ENCODE results near the gene GNL2. TPM values are rescaled to one million over a fixed set of nuclear protein-coding genes. Genes with fewer than 3 reads are reported as not detected.

GNL2 gene
- total and polyA plus RNA-seq, 10 of the 15 experiments (the other 5 are each of a cell fraction or from before 2014, with no cell fraction given) = 64.2 to 167 (median 88.2) TPM

DNA sequence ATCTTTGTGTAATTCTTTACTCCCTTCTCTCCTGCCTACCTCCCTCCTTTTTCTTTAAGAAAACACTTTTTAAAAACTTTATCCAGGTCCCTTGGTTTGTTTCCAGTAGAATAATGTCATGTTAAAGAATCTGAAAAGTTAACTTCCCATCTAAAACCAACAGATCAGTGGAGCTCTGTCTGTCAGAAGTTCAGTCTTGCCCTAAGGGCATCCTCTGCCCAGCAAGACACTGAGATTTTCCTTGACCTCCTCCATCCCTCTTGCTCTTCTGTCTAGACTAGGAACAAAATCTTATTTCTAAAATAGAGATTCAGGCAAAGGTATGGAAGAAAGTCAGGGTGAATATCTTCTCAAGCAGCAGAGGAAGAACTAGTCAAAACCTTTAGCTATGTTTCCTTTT is 5.7 kb upstream of the GNL2 start:
- H3K4me2 ChIP-seq (ENCODE audit: control insufficient read depth, insufficient read depth) = no peak overlapping the region
- in situ Hi-C loops (cut with MboI) (no loop called here), intact Hi-C loops (cut with micrococcal nuclease; ENCODE audit: unreplicated experiment) (no loop called here)
- ChIA-PET CTCF (interaction anchor here (0.6 to 17.5 kb wide), 6 partner anchors 10 to 147 kb away, joined by 3 to 521 read pairs (median 4); partner anchors contain the start of gene CDCA8), RAD21 (ENCODE audit: unreplicated experiment) (interaction anchor here (1.6 to 7.9 kb wide), 3 partner anchors 75 to 87 kb away, joined by 3 to 105 read pairs (median 31); no protein-coding TSS in a partner anchor), POLR2A (no interaction called here), SMC1A (ENCODE audit: uncharacterized antibody, unreplicated experiment) (interaction anchor here (1.2 to 14.3 kb wide), 2 partner anchors 78 to 89 kb away, joined by 3 to 245 read pairs; a partner anchor contains a TSS)
- no peaks in the 10 kb centered on the region for H4K20me1 ChIP-seq (ENCODE audit: control insufficient read depth, insufficient read depth)
- no peaks in the 10 kb centered on the region for H3K4me1 ChIP-seq (ENCODE audit: control insufficient read depth, insufficient read depth, low read length)
- H3K27ac ChIP-seq (ENCODE audit: control insufficient read depth, insufficient read depth) = no peak overlapping the region
- ATAC-seq = no peak
- TF ChIP-seq KAT2A (conservative IDR thresholded peaks at IDR 0.05; ENCODE audit: control insufficient read depth, low read depth, low read length) (no peak), NR2C1 (IDR thresholded peaks at IDR 0.05) (no peak), CEBPB (IDR thresholded peaks at IDR 0.05; ENCODE audit: borderline replicate concordance in 1 of 2, low read depth in 2 of 2, low read length in 2 of 2) (no peak), NFYA (IDR thresholded peaks at IDR 0.05; ENCODE audit: borderline replicate concordance, low read depth, low read length) (no peak), SMAD1 (IDR thresholded peaks at IDR 0.05; ENCODE audit: low read depth, partially characterized antibody) (no peak), HDAC2 (IDR thresholded peaks at IDR 0.05) (no peak), MTA2 (IDR thresholded peaks at IDR 0.05; ENCODE audit: low read depth) (no peak), CBX5 (IDR thresholded peaks at IDR 0.05; ENCODE audit: low read depth) (no peak), MYC (IDR thresholded peaks at IDR 0.05; ENCODE audit: insufficient read depth, insufficient read length, insufficient replicate concordance, low read length, severe bottlenecking) (no peak), GABPA (IDR thresholded peaks at IDR 0.05; ENCODE audit: low read depth) (no peak), ASH2L (IDR thresholded peaks at IDR 0.05; ENCODE audit: borderline replicate concordance, low read depth) (no peak), RAD51 (IDR thresholded peaks at IDR 0.05) (no peak), SIX5 (IDR thresholded peaks at IDR 0.05; ENCODE audit: low read depth, low read length, severe bottlenecking) (no peak), ATF7 (IDR thresholded peaks at IDR 0.05; ENCODE audit: low read depth) (no peak)
- TF ChIP-seq, protein P1, sequence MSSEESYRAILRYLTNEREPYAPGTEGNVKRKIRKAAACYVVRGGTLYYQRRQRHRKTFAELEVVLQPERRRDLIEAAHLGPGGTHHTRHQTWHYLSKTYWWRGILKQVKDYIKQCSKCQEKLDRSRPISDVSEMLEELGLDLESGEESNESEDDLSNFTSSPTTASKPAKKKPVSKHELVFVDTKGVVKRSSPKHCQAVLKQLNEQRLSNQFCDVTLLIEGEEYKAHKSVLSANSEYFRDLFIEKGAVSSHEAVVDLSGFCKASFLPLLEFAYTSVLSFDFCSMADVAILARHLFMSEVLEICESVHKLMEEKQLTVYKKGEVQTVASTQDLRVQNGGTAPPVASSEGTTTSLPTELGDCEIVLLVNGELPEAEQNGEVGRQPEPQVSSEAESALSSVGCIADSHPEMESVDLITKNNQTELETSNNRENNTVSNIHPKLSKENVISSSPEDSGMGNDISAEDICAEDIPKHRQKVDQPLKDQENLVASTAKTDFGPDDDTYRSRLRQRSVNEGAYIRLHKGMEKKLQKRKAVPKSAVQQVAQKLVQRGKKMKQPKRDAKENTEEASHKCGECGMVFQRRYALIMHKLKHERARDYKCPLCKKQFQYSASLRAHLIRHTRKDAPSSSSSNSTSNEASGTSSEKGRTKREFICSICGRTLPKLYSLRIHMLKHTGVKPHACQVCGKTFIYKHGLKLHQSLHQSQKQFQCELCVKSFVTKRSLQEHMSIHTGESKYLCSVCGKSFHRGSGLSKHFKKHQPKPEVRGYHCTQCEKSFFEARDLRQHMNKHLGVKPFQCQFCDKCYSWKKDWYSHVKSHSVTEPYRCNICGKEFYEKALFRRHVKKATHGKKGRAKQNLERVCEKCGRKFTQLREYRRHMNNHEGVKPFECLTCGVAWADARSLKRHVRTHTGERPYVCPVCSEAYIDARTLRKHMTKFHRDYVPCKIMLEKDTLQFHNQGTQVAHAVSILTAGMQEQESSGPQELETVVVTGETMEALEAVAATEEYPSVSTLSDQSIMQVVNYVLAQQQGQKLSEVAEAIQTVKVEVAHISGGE (CRISPR knock-in tag; IDR thresholded peaks at IDR 0.05) = no peak
- H3K27me3 ChIP-seq (replicated peaks in 1 of 2; ENCODE audit: control insufficient read depth in 2 of 2, insufficient read depth in 2 of 2, low read length in 1 of 2) = no peaks in the 10 kb centered on the region
- no peak for FAIRE-seq
- no peaks in the 10 kb centered on the region for H3K9me3 ChIP-seq (replicated peaks; ENCODE audit: control insufficient read depth, insufficient read depth, low read length)
- H3K9ac ChIP-seq (ENCODE audit: control insufficient read depth, insufficient read depth, low read length) = no peak overlapping the region
- no peak overlapping the region for H3K4me3 ChIP-seq
- no peaks in the 10 kb centered on the region for H3K36me3 ChIP-seq (ENCODE audit: control insufficient read depth in 2 of 2, insufficient read depth in 2 of 2, low read length in 1 of 2)
- no TSS peak for BruUV-seq (replicated peaks)
- H3K79me2 ChIP-seq (ENCODE audit: control insufficient read depth, insufficient read depth, low read length) = no peaks in the 10 kb centered on the region
- H2AFZ ChIP-seq (ENCODE audit: control insufficient read depth, low read depth, low read length) = no peak overlapping the region
- no peak for DNase-seq (ENCODE audit: low read depth, low spot score)
